Karpas-422 (cell line): ENCODE results near the gene IFT57. TPM values are rescaled to one million over a fixed set of nuclear protein-coding genes. Genes with fewer than 3 reads are reported as not detected.

Experiments
- DNase-seq: peaks from one replicate; pipeline ENCODE4 v3.0.0-alpha.2; 2015
- H2AFZ ChIP-seq: fragments of 200-600 bp; sonication (generic); 2 replicates; pipeline ENCODE4 v1.6.1; 2014; ENCODE audit warnings: antibody characterized with exemption, low read length, mixed read lengths
- H3K27ac ChIP-seq: fragments of 200-600 bp; sonication (generic); 2 replicates; pipeline ENCODE4 v1.5.1; 2014; ENCODE audit warnings: mild to moderate bottlenecking, low read length, moderate library complexity
- H3K27me3 ChIP-seq: fragments of 200-600 bp; sonication (generic); 2 replicates; pipeline ENCODE4 v1.6.1; 2014; ENCODE audit warnings: low read length, mixed read lengths
- H3K36me3 ChIP-seq: fragments of 200-600 bp; sonication (generic); 2 replicates; pipeline ENCODE4 v1.6.1; 2014; ENCODE audit warnings: low read length, mixed read lengths; ENCODE audit not compliant: insufficient read depth
- H3K4me1 ChIP-seq: fragments of 200-600 bp; sonication (generic); 2 replicates; pipeline ENCODE4 v1.6.1; 2014; ENCODE audit warnings: mild to moderate bottlenecking, low read length, mixed read lengths
- H3K4me2 ChIP-seq: fragments of 200-600 bp; sonication (generic); 2 replicates; pipeline ENCODE4 v1.6.1; 2014; ENCODE audit warnings: low read length, low read depth, mild to moderate bottlenecking; ENCODE audit not compliant: poor library complexity, severe bottlenecking
- H3K4me3 ChIP-seq: fragments of 200-600 bp; sonication (generic); 2 replicates; pipeline ENCODE4 v1.5.1; 2014; ENCODE audit warnings: mild to moderate bottlenecking, antibody characterized with exemption, low read length, mixed read lengths
- H3K79me2 ChIP-seq: fragments of 200-600 bp; sonication (generic); 2 replicates; pipeline ENCODE4 v1.6.1; 2014; ENCODE audit warnings: mild to moderate bottlenecking, low read length, mixed read lengths
- H3K9ac ChIP-seq: fragments of 200-600 bp; sonication (generic); 2 replicates; pipeline ENCODE4 v1.6.0; 2014; ENCODE audit warnings: low read length
- H3K9me2 ChIP-seq: fragments of 200-600 bp; sonication (generic), shearing (Covaris generic); replicated peaks from 2 replicates; pipeline ENCODE4 v1.6.0; 2014; ENCODE audit warnings: mild to moderate bottlenecking, low read length, moderate library complexity; ENCODE audit not compliant: insufficient read depth
- H3K9me3 ChIP-seq: fragments of 300-700, 200-600 bp; sonication (generic); 2 replicates; pipeline ENCODE4 v1.6.1; 2014; ENCODE audit warnings: low read length, mixed read lengths
- H4K20me1 ChIP-seq: fragments of 200-600 bp; sonication (generic); 2 replicates; pipeline ENCODE4 v1.6.1; 2014; ENCODE audit warnings: mild to moderate bottlenecking, antibody characterized with exemption, low read length, low read depth; ENCODE audit not compliant: insufficient read depth
- total RNA-seq: library from RNA; depleted of rRNA; stranded (reverse); fragments of >200 nt; shearing (Covaris generic); gene quantifications from 2 replicates; pipeline ENCODE4 v1.2.3, GENCODE V29; 2014; ENCODE audit warnings: low replicate concordance

IFT57 gene
- total RNA-seq, 1 experiment from 2014 or later, result 93.4 TPM

DNA sequence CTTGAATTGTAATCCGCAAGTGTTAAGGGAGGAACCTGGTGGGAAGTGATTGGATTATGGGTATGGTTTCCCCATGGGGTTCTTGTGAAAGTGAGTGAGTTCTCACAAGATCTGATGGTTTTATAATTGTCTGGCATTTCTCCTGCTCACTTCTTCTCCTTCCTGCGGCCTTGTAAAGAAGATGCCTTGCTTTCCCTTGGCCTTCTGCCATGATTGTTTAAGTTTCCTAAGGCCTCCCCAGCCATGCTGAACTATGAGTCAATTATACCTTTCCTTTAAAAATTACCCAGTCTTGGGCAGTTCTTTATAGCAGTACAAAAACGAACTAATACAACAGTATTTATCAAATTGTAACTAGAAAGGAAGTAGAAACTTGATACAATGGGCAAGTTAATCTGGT is 31.9 kb downstream of the IFT57 start:
- Histone ChIP-seq H3K9me2 (no peaks in the 10 kb centered on the region), H3K4me3 (no peak overlapping the region), H3K4me2 (no peak overlapping the region), H3K27me3 (no peaks in the 10 kb centered on the region), H3K9me3 (no peaks in the 10 kb centered on the region), H3K36me3 (peaks cover 40% of the 10 kb centered on the region), H3K27ac (no peak overlapping the region), H3K79me2 (peaks cover 13% of the 10 kb centered on the region; the same call in 1 of the 2 replicates), H4K20me1 (no peaks in the 10 kb centered on the region), H3K9ac (no peak overlapping the region), H3K4me1 (no peaks in the 10 kb centered on the region), H2AFZ (no peak overlapping the region)
- DNase-seq, result no peak

DNA sequence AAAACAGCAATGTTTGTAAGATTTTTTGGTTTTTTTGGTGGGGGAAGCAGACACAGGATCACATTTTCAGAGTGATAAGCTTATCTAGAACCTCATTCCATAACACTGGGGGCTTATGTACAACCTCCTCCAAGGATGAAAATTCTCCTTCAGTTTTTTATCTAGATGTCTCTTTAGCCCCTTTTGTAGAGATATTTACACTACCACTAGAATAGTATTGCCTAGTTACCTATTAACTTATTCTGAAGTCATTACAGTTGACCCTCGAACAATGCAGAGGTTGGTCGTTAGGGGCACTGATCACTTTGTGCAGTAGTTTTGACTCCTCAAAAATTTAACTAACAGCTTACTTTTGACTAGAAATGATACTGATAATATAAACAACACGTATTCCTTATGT is 32.8 kb downstream of the IFT57 start:
- DNase-seq, result no peak
- Histone ChIP-seq H3K9me3 (no peaks in the 10 kb centered on the region), H3K36me3 (peaks cover 48% of the 10 kb centered on the region), H3K27ac (no peak overlapping the region), H3K27me3 (no peaks in the 10 kb centered on the region), H3K4me1 (no peaks in the 10 kb centered on the region), H3K9me2 (no peaks in the 10 kb centered on the region), H3K4me3 (no peak overlapping the region), H3K79me2 (peaks cover 13% of the 10 kb centered on the region; the same call in 1 of the 2 replicates), H3K9ac (no peak overlapping the region), H2AFZ (no peak overlapping the region), H4K20me1 (no peaks in the 10 kb centered on the region), H3K4me2 (no peak overlapping the region)

DNA sequence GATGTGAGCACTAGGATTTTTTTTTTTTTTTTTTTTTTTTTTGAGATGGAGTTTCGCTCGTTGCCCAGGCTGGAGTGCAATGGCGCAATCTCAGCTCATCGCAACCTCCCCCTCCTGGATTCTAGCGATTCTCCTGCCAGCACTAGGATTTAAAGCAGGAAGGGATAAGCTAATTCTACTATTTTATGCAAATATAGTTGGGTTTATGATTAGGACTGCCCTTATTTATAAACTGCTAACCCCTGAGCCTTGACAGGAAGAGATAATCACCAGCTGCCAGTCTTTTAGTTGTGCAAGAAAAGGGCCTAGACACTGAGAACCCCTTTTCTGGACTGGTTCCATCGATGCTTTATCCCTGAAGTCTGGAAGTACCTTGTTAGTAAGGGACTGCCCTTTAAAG is 36.7 kb downstream of the IFT57 start:
- Histone ChIP-seq H3K4me2 (no peak overlapping the region), H3K4me1 (peaks cover 6% of the 10 kb centered on the region; the same call in 1 of the 2 replicates), H3K36me3 (peaks cover 39% of the 10 kb centered on the region), H3K79me2 (peaks cover 9% of the 10 kb centered on the region; the same call in 1 of the 2 replicates), H3K9me3 (no peaks in the 10 kb centered on the region), H3K9ac (no peak overlapping the region), H3K27me3 (no peaks in the 10 kb centered on the region), H4K20me1 (no peaks in the 10 kb centered on the region), H3K27ac (no peak overlapping the region), H3K9me2 (no peaks in the 10 kb centered on the region), H3K4me3 (no peak overlapping the region), H2AFZ (no peak overlapping the region)
- no peak for DNase-seq

DNA sequence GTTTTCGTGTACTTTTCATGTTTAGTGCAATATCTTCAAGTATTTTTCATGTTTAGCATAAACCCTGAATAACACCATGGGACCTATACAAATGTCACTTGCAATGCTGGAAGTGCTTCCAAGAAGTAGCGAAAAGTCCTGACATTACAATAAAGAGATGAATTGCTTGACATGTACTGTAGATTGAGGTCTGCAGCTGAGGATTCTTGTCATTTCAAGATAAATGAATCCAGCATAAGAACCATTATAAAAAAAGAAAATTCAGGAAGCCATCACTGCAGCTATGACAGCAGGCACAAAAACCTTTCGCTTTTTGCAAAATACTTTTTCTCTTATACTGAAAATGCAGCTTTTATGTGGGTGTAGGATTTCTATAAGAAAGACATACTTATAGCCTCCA is 37.4 kb downstream of the IFT57 start:
- Histone ChIP-seq H3K4me2 (no peak overlapping the region), H3K27ac (no peak overlapping the region), H3K27me3 (no peaks in the 10 kb centered on the region), H3K9me2 (no peaks in the 10 kb centered on the region), H3K9ac (no peak overlapping the region), H3K4me1 (peaks cover 6% of the 10 kb centered on the region; the same call in 1 of the 2 replicates), H3K9me3 (no peaks in the 10 kb centered on the region), H3K79me2 (peaks cover 13% of the 10 kb centered on the region; the same call in 1 of the 2 replicates), H4K20me1 (no peaks in the 10 kb centered on the region), H3K36me3 (peaks cover 32% of the 10 kb centered on the region), H2AFZ (no peak overlapping the region), H3K4me3 (no peak overlapping the region)
- DNase-seq, result no peak

DNA sequence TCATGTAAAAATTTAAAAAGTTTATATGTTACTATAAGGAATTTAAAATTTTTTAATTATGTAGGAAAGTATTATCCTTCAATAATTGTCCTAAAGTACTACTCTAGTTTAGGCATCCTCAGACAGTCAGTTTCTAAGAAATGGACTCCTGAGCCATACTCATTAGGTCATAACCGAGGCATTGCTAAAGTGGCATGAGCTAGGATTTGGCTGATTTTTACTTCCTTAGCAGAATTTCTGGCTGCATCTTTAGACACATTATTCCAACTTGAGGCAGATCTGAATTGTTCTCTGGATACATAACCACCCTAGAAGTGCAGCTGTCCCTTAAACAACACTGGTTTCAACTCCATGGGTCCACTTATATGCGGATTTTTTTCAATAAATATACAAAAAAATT is 38.3 kb downstream of the IFT57 start:
- H3K9me3 ChIP-seq, result no peaks in the 10 kb centered on the region
- no peak overlapping the region for H2AFZ ChIP-seq
- H3K79me2 ChIP-seq, result peaks cover 16% of the 10 kb centered on the region; the same call in 1 of the 2 replicates
- H3K4me3 ChIP-seq, result no peak overlapping the region
- H3K4me1 ChIP-seq, result peaks cover 8% of the 10 kb centered on the region
- no peak overlapping the region for H3K27ac ChIP-seq
- no peaks in the 10 kb centered on the region for H3K27me3 ChIP-seq
- no peaks in the 10 kb centered on the region for H4K20me1 ChIP-seq
- no peak overlapping the region for H3K9ac ChIP-seq
- no peak for DNase-seq
- peaks cover 26% of the 10 kb centered on the region for H3K36me3 ChIP-seq
- H3K9me2 ChIP-seq, result no peaks in the 10 kb centered on the region
- H3K4me2 ChIP-seq, result no peak overlapping the region

DNA sequence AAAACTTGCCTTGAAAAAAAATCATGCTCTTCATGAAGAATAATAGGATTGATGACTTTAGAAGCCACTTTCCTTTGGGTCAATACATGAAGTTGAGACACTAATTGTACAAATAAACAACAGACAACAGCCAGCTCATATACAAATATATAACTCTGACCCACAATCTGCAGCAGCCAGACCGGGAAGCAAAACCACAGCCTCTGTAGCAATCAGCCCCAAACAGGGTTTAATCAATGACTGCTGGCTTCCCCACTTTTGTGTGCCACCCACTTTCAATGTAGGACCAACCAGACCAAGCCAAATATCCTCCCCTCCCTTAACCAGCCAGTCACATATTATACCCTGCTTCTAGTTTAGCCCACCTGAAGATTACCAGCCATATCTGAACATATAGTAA is 39.0 kb downstream of the IFT57 start:
- no peak overlapping the region for H2AFZ ChIP-seq
- no peak overlapping the region for H3K4me3 ChIP-seq
- H4K20me1 ChIP-seq, result no peaks in the 10 kb centered on the region
- H3K9me2 ChIP-seq, result no peaks in the 10 kb centered on the region
- H3K27me3 ChIP-seq, result no peaks in the 10 kb centered on the region
- H3K9me3 ChIP-seq, result no peaks in the 10 kb centered on the region
- DNase-seq, result no peak
- H3K27ac ChIP-seq, result no peak overlapping the region
- H3K36me3 ChIP-seq, result peaks cover 23% of the 10 kb centered on the region
- peaks cover 24% of the 10 kb centered on the region for H3K79me2 ChIP-seq
- H3K4me1 ChIP-seq, result peaks cover 16% of the 10 kb centered on the region
- H3K4me2 ChIP-seq, result no peak overlapping the region
- no peak overlapping the region for H3K9ac ChIP-seq

DNA sequence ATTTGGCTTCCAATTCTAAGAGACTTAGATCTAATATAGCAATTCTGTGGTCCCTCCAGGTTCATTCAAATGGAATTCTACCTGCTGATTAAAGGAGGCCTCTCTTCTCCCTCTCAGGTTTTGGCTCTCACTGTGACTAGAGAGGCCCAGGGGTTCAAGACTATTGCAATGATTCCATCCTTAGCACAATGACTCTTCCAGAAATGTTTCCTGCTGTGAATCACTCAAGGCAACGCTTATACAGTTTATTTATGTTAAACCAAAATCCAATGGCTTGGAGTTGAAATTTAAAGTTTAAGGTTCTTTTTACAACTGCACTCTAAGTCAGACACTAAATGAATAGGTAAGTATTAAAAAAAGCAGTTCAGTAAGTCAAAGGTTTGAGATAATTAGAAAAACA is 39.9 kb downstream of the IFT57 start:
- H3K36me3 ChIP-seq, result peaks cover 19% of the 10 kb centered on the region
- H3K79me2 ChIP-seq, result peaks cover 26% of the 10 kb centered on the region
- H2AFZ ChIP-seq, result no peak overlapping the region
- H3K4me1 ChIP-seq, result peaks cover 18% of the 10 kb centered on the region
- no peaks in the 10 kb centered on the region for H3K9me2 ChIP-seq
- H3K9me3 ChIP-seq, result no peaks in the 10 kb centered on the region
- H3K9ac ChIP-seq, result no peak overlapping the region
- DNase-seq, result no peak
- no peak overlapping the region for H3K4me3 ChIP-seq
- no peak overlapping the region for H3K27ac ChIP-seq
- no peaks in the 10 kb centered on the region for H3K27me3 ChIP-seq
- no peaks in the 10 kb centered on the region for H4K20me1 ChIP-seq
- H3K4me2 ChIP-seq, result no peak overlapping the region

DNA sequence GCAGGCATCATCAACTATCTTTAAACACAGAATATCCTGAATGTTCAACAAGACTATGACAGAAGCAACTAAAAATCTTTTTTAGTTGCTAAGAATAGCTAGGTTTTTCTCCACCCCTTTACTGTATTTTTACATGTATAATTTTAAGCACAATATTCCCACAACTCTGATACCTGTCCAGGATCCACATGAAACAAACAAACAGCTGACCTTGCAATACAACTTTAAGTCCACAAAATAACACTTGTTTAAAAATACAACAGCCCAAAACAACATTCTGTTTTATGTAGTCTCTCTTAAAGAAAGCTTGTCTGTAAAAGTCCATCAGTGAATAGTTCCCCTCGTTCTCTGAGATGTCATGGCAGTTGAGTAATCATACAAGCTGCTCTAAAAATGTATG is 41.1 kb downstream of the IFT57 start:
- Histone ChIP-seq H3K27ac (no peak overlapping the region), H3K4me2 (no peak overlapping the region), H3K36me3 (peaks cover 13% of the 10 kb centered on the region), H3K4me1 (peaks cover 18% of the 10 kb centered on the region), H3K27me3 (no peaks in the 10 kb centered on the region), H3K4me3 (no peak overlapping the region), H3K9me3 (no peaks in the 10 kb centered on the region), H3K79me2 (peaks cover 31% of the 10 kb centered on the region), H3K9ac (no peak overlapping the region), H3K9me2 (no peaks in the 10 kb centered on the region), H2AFZ (no peak overlapping the region), H4K20me1 (no peaks in the 10 kb centered on the region)
- DNase-seq, result no peak

DNA sequence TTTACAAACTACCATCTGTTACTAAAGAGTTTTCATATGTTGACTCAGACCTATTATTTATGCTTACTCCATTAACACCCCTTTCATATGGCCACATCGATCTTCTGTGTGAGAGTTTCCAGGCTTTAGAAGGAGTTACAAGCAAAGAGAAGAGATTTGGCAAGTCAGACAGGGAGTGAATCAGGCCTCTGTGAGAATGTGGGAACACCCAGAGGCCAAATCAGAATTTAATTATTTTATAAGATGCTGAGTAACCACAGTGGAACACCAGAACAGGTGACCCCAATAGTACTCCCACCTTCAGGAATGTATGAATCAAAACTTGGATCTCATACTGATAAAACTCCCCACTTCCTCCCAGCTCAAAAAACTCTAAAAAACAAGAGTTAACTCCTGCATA is 42.0 kb downstream of the IFT57 start:
- Histone ChIP-seq H3K27me3 (no peaks in the 10 kb centered on the region), H4K20me1 (no peaks in the 10 kb centered on the region), H3K79me2 (peaks cover 31% of the 10 kb centered on the region), H3K27ac (no peak overlapping the region), H2AFZ (no peak overlapping the region), H3K4me1 (peaks cover 18% of the 10 kb centered on the region), H3K4me3 (no peak overlapping the region), H3K9me3 (no peaks in the 10 kb centered on the region), H3K36me3 (peaks cover 8% of the 10 kb centered on the region), H3K9me2 (no peaks in the 10 kb centered on the region), H3K9ac (no peak overlapping the region), H3K4me2 (no peak overlapping the region)
- DNase-seq, result no peak
